ENCODE results near the gene PLA2G2C.

The PLA2G2C gene

DNA sequence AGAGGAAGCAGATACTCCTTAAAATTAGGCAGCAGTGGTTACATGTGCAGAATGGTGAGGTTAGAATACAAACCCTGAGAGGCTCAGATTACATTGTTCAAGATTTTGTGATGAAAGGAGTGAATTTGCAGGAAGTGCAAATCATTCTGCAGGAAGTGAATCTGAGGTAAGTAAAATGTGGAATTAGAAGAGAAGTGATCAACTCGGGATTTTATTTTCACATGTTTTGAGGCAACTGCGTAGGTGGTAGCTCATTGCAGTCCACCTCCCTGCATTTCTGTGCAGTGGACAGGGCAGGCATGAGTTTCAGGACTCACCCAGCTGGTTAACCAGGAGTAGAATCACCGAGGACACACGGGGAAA lies 2.1 kb upstream of the PLA2G2C start:
- no peaks in the 10 kb centered on the region for H3K27me3 ChIP-seq (ENCODE audit: control insufficient read depth, insufficient read depth, low read length)
- no peak overlapping the region for H3K4me2 ChIP-seq (ENCODE audit: low read length)
- no peak overlapping the region for H3K9ac ChIP-seq
- H2AFZ ChIP-seq = no peak overlapping the region
- H3K4me1 ChIP-seq = peaks cover 6% of the 10 kb centered on the region
- no peaks in the 10 kb centered on the region for H3K9me3 ChIP-seq (ENCODE audit: control insufficient read depth, low read length)
- no peak overlapping the region for H3K27ac ChIP-seq
- no peak overlapping the region for H3K4me3 ChIP-seq (ENCODE audit: low read depth, low read length)
- H3K36me3 ChIP-seq (ENCODE audit: control insufficient read depth, insufficient read depth, low read length) = no peaks in the 10 kb centered on the region
- TF ChIP-seq, protein P1, sequence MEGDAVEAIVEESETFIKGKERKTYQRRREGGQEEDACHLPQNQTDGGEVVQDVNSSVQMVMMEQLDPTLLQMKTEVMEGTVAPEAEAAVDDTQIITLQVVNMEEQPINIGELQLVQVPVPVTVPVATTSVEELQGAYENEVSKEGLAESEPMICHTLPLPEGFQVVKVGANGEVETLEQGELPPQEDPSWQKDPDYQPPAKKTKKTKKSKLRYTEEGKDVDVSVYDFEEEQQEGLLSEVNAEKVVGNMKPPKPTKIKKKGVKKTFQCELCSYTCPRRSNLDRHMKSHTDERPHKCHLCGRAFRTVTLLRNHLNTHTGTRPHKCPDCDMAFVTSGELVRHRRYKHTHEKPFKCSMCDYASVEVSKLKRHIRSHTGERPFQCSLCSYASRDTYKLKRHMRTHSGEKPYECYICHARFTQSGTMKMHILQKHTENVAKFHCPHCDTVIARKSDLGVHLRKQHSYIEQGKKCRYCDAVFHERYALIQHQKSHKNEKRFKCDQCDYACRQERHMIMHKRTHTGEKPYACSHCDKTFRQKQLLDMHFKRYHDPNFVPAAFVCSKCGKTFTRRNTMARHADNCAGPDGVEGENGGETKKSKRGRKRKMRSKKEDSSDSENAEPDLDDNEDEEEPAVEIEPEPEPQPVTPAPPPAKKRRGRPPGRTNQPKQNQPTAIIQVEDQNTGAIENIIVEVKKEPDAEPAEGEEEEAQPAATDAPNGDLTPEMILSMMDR (IDR thresholded peaks at IDR 0.05) = no peak
- no peaks in the 10 kb centered on the region for H3K79me2 ChIP-seq

DNA sequence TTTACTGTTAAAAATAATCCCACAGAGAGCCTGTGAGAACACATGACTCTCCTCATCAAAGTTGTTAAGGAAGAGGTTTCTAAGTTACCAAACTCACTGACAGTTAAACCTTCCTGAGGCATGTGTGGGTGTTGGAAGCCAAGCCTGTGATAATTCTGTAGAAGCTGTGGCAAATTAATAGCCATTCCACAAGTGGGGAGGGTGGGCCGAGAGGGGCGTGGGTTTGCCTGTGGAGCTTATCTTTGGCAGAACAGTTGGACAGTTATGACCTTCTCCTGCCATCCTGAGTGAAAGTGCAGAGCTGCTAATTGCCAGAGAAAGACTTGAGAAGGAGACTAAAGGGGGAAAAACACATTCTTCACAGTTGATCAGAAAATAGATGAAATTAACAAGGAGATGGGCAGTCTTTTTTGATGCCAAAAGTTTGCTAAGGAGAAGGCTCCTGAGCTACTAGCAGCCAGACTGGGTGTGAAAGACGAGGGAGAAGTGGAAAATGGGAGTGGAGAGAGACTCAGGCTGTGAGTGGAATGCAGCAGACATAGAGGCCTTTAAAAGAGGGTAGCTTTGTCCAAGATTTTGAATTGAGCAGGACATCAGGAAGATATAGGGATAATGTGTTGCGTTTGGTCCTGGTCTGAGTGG lies 1.6 kb upstream of the PLA2G2C start:
- Histone ChIP-seq H3K9ac (no peak overlapping the region), H3K79me2 (no peaks in the 10 kb centered on the region), H3K9me3 (ENCODE audit: control insufficient read depth, low read length) (no peaks in the 10 kb centered on the region), H3K4me1 (peaks cover 6% of the 10 kb centered on the region), H3K36me3 (ENCODE audit: control insufficient read depth, insufficient read depth, low read length) (no peaks in the 10 kb centered on the region), H3K4me3 (ENCODE audit: low read depth, low read length) (no peak overlapping the region), H3K4me2 (ENCODE audit: low read length) (no peak overlapping the region), H3K27me3 (ENCODE audit: control insufficient read depth, insufficient read depth, low read length) (no peaks in the 10 kb centered on the region), H2AFZ (no peak overlapping the region), H3K27ac (no peak overlapping the region)
- TF ChIP-seq, protein P1 (IDR thresholded peaks at IDR 0.05) = no peak

DNA sequence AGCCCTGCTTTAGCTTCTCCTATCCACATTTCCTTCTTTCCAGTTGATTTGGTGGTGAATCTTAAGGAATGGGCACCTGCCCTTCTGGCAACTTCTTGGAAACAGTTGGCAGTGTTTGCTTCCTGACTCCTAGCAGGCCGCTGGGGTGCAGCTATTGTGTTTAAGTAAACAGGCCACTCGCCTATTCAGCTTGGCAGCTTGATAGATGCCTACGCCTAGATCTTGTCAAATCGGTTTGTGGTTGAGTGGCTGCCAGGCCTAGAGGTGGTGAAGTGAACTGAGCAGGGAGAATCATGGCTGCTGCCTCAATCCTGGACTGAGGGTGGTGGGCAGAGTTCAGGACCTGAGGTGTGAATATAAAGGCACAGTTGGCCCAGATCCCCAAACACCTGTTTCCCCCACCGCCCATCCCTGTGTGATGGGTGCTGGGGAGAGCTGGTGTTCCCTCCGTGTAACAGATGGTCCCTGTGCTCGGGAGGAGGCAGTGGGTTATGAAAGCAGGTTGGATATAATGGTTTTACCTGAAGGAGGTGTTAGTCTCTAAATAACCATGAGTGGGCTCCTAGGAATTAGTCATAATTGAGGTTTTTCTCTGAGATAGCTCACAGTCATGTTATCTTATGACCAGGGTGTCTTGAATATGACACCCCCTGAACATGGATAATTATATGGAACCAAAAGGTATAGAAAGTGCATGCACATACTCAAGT lies 940 bp upstream of the PLA2G2C start:
- H2AFZ ChIP-seq = no peak overlapping the region
- peak overlapping the region; percentile 80 for H3K27ac ChIP-seq
- H3K9me3 ChIP-seq (ENCODE audit: control insufficient read depth, low read length) = no peaks in the 10 kb centered on the region
- no peaks in the 10 kb centered on the region for H3K27me3 ChIP-seq (ENCODE audit: control insufficient read depth, insufficient read depth, low read length)
- no peak overlapping the region for H3K9ac ChIP-seq
- TF ChIP-seq, protein P1 (IDR thresholded peaks at IDR 0.05) = no peak
- peaks cover 6% of the 10 kb centered on the region for H3K4me1 ChIP-seq
- H3K4me2 ChIP-seq (ENCODE audit: low read length) = peak overlapping the region; percentile 100
- H3K36me3 ChIP-seq (ENCODE audit: control insufficient read depth, insufficient read depth, low read length) = no peaks in the 10 kb centered on the region
- H3K4me3 ChIP-seq (ENCODE audit: low read depth, low read length) = peak overlapping the region; percentile 83
- H3K79me2 ChIP-seq = no peaks in the 10 kb centered on the region

DNA sequence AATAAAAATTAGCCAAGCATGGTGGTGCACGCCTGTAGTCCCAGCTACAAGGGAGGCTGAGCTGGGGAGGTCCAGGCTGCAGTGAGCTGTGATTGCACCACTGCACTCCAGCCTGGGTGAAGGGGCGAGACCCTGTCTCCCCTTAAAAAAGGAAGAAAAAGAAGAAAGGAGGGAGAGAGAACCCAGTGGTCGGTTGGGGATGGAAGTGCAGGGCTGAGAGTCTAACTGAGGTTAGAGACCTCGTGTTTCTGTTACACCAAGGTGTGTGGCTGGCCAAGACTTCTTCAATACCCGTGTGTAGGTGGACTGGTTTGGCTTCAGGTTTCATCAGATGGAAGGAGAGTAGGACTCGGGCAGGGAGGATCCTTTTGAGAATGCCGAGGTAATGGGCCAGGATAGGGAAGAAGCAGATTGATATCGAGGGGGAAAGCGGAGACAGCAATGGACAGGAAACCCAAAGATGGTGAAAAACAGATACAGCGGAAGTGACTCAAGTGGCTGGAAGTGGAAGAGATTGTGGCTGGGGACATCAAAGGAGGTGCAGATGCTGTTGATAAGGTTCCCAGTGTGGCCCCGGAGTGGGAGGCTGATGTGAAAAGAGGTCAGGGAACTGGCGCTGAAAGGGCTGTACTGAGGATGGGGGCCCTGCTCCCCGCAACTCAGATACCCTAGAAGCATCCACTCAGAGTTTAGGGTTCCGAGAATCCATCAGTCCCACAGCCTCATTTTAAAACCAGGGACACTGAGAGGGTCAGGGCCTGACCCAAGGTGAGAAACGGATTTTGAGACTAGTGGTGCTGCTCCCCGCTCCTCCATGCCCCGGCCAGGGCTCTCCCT lies 1.1 kb downstream of the PLA2G2C start:
- TF ChIP-seq, protein P1 (IDR thresholded peaks at IDR 0.05) = no peak
- H3K79me2 ChIP-seq = no peaks in the 10 kb centered on the region
- peak overlapping the region; percentile 80 for H3K27ac ChIP-seq
- H3K4me3 ChIP-seq (ENCODE audit: low read depth, low read length) = peak overlapping the region; percentile 20
- no peaks in the 10 kb centered on the region for H3K27me3 ChIP-seq (ENCODE audit: control insufficient read depth, insufficient read depth, low read length)
- peak overlapping the region; percentile 68 for H3K4me2 ChIP-seq (ENCODE audit: low read length)
- no peaks in the 10 kb centered on the region for H3K9me3 ChIP-seq (ENCODE audit: control insufficient read depth, low read length)
- H3K36me3 ChIP-seq (ENCODE audit: control insufficient read depth, insufficient read depth, low read length) = no peaks in the 10 kb centered on the region
- H3K4me1 ChIP-seq = peaks cover 6% of the 10 kb centered on the region
- H2AFZ ChIP-seq = peak overlapping the region; percentile 52
- H3K9ac ChIP-seq = no peak overlapping the region
